ENCODE results near the gene SLC6A7. TPM values are rescaled to one million over a fixed set of nuclear protein-coding genes. Genes with fewer than 3 reads are reported as not detected.

Gene SLC6A7
- total RNA-seq, 1 experiment from 2014 or later, result 0.04 TPM

- H3K36me3 Mint-ChIP-seq, result no peaks in the 10 kb centered on the region
- DNase-seq (ENCODE audit: low spot score), result no peak
- CTCF ChIA-PET, result interaction anchor here (0.8 to 2.7 kb wide), 5 partner anchors 11 to 113 kb away, joined by 3 to 10 read pairs (median 4); no protein-coding TSS in a partner anchor
- TF ChIP-seq USF2 (CRISPR knock-in tag; IDR thresholded peaks at IDR 0.05) (no peak), EMX1 (CRISPR knock-in tag; IDR thresholded peaks at IDR 0.05) (no peak), GABPB1 (CRISPR knock-in tag; IDR thresholded peaks at IDR 0.05) (no peak), ZNF219 (CRISPR knock-in tag; IDR thresholded peaks at IDR 0.05; ENCODE audit: borderline replicate concordance) (no peak), MYBL2 (CRISPR knock-in tag; IDR thresholded peaks at IDR 0.05) (no peak), JUN (CRISPR knock-in tag; IDR thresholded peaks at IDR 0.05) (no peak), TEAD1 (CRISPR knock-in tag; IDR thresholded peaks at IDR 0.05) (no peak), ZNF396 (CRISPR knock-in tag; IDR thresholded peaks at IDR 0.05; ENCODE audit: borderline replicate concordance) (no peak), GRHL2 (CRISPR knock-in tag; IDR thresholded peaks at IDR 0.05; ENCODE audit: insufficient replicate concordance, severe bottlenecking) (no peak), ZBTB21 (CRISPR knock-in tag; IDR thresholded peaks at IDR 0.05; ENCODE audit: borderline replicate concordance) (no peak), ETV6 (CRISPR knock-in tag; IDR thresholded peaks at IDR 0.05) (no peak), SP1 (CRISPR knock-in tag; conservative IDR thresholded peaks at IDR 0.05) (no peak), GTF2I (CRISPR knock-in tag; conservative IDR thresholded peaks at IDR 0.05) (no peak), CREM (CRISPR knock-in tag; IDR thresholded peaks at IDR 0.05) (no peak)
- TF ChIP-seq, protein P1, sequence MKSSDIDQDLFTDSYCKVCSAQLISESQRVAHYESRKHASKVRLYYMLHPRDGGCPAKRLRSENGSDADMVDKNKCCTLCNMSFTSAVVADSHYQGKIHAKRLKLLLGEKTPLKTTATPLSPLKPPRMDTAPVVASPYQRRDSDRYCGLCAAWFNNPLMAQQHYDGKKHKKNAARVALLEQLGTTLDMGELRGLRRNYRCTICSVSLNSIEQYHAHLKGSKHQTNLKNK (CRISPR knock-in tag; IDR thresholded peaks at IDR 0.05), result no peak
- TF ChIP-seq, protein P2, sequence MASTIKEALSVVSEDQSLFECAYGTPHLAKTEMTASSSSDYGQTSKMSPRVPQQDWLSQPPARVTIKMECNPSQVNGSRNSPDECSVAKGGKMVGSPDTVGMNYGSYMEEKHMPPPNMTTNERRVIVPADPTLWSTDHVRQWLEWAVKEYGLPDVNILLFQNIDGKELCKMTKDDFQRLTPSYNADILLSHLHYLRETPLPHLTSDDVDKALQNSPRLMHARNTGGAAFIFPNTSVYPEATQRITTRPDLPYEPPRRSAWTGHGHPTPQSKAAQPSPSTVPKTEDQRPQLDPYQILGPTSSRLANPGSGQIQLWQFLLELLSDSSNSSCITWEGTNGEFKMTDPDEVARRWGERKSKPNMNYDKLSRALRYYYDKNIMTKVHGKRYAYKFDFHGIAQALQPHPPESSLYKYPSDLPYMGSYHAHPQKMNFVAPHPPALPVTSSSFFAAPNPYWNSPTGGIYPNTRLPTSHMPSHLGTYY (CRISPR knock-in tag; IDR thresholded peaks at IDR 0.05), result no peak
- TF ChIP-seq, protein P3, sequence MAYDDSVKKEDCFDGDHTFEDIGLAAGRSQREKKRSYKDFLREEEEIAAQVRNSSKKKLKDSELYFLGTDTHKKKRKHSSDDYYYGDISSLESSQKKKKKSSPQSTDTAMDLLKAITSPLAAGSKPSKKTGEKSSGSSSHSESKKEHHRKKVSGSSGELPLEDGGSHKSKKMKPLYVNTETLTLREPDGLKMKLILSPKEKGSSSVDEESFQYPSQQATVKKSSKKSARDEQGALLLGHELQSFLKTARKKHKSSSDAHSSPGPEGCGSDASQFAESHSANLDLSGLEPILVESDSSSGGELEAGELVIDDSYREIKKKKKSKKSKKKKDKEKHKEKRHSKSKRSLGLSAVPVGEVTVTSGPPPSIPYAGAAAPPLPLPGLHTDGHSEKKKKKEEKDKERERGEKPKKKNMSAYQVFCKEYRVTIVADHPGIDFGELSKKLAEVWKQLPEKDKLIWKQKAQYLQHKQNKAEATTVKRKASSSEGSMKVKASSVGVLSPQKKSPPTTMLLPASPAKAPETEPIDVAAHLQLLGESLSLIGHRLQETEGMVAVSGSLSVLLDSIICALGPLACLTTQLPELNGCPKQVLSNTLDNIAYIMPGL (CRISPR knock-in tag; IDR thresholded peaks at IDR 0.05), result no peak
- TF ChIP-seq, protein P4, sequence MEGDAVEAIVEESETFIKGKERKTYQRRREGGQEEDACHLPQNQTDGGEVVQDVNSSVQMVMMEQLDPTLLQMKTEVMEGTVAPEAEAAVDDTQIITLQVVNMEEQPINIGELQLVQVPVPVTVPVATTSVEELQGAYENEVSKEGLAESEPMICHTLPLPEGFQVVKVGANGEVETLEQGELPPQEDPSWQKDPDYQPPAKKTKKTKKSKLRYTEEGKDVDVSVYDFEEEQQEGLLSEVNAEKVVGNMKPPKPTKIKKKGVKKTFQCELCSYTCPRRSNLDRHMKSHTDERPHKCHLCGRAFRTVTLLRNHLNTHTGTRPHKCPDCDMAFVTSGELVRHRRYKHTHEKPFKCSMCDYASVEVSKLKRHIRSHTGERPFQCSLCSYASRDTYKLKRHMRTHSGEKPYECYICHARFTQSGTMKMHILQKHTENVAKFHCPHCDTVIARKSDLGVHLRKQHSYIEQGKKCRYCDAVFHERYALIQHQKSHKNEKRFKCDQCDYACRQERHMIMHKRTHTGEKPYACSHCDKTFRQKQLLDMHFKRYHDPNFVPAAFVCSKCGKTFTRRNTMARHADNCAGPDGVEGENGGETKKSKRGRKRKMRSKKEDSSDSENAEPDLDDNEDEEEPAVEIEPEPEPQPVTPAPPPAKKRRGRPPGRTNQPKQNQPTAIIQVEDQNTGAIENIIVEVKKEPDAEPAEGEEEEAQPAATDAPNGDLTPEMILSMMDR (IDR thresholded peaks at IDR 0.05), result no peak
- TF ChIP-seq, protein P5, sequence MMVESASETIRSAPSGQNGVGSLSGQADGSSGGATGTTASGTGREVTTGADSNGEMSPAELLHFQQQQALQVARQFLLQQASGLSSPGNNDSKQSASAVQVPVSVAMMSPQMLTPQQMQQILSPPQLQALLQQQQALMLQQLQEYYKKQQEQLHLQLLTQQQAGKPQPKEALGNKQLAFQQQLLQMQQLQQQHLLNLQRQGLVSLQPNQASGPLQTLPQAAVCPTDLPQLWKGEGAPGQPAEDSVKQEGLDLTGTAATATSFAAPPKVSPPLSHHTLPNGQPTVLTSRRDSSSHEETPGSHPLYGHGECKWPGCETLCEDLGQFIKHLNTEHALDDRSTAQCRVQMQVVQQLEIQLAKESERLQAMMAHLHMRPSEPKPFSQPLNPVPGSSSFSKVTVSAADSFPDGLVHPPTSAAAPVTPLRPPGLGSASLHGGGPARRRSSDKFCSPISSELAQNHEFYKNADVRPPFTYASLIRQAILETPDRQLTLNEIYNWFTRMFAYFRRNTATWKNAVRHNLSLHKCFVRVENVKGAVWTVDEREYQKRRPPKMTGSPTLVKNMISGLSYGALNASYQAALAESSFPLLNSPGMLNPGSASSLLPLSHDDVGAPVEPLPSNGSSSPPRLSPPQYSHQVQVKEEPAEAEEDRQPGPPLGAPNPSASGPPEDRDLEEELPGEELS (CRISPR knock-in tag; IDR thresholded peaks at IDR 0.05), result no peak
- H3K27me3 Mint-ChIP-seq (ENCODE audit: low read depth), result no peaks in the 10 kb centered on the region
- H3K27ac Mint-ChIP-seq, result no peak overlapping the region
- no peak overlapping the region for H3K4me3 Mint-ChIP-seq
- no peaks in the 10 kb centered on the region for H3K9me3 Mint-ChIP-seq
- no peak for ATAC-seq
- no peaks in the 10 kb centered on the region for H3K4me1 Mint-ChIP-seq
- POLR2A ChIA-PET, result interaction anchor here (0.9 kb wide), 1 partner anchor 29 kb away, joined by 3 read pairs; no protein-coding TSS in a partner anchor
Measured at GRCh38 chr5:150235500-150235854, 45.6 kb downstream of the SLC6A7 start.

All from WTC11 (cell line).